Lower lobe of right lung (tissue), 2 donors: ENCODE data around the gene BCAR3. TPM values are rescaled to one million over a fixed set of nuclear protein-coding genes. Genes with fewer than 3 reads are reported as not detected.

ENCODE experiments used
- ATAC-seq, 2 donors: fragments of 200-7000 bp; cut with Tn5 transposase; one replicate each; pipeline ENCODE4 v1.9.1; 2020 to 2022; ENCODE audit warnings: mild to moderate bottlenecking in 2 of 2, moderate library complexity in 2 of 2
- DNase-seq: peaks from one replicate; pipeline ENCODE4 v3.0.0-alpha.2; 2020
- H3K27ac ChIP-seq: fragments of 200-600 bp; one replicate; pipeline ENCODE4 v1.8.0; 2022
- H3K27me3 ChIP-seq: fragments of 200-600 bp; one replicate; pipeline ENCODE4 v1.8.0; 2022; ENCODE audit warnings: low read depth
- H3K36me3 ChIP-seq: fragments of 200-600 bp; one replicate; pipeline ENCODE4 v1.8.0; 2022; ENCODE audit warnings: mild to moderate bottlenecking
- H3K4me1 ChIP-seq: fragments of 200-600 bp; one replicate; pipeline ENCODE4 v1.8.0; 2022
- H3K4me3 ChIP-seq: fragments of 200-600 bp; one replicate; pipeline ENCODE4 v1.8.0; 2022; ENCODE audit warnings: mild to moderate bottlenecking
- H3K9me3 ChIP-seq: fragments of 200-600 bp; one replicate; pipeline ENCODE4 v1.8.0; 2022
- intact Hi-C: fragments of 100-400 bp; cut with DNase I; formaldehyde crosslinking; loops from one replicate; pipeline ENCODE4 v1.11.0; 2022
- total RNA-seq: library from RNA; stranded (reverse); fragmentation: NEBNext Ultra II Directional; extraction: Animal tissue kit (Norgen Biotek cat#: 25700); gene quantifications from one replicate; pipeline ENCODE4 v1.2.1, GENCODE V29; 2021
- TF ChIP-seq, protein P1 (sequence below): fragments of 200-600 bp; IDR thresholded peaks from one replicate; pipeline ENCODE4 v1.8.0; 2022; ENCODE audit warnings: antibody characterized with exemption, mild to moderate bottlenecking
- donor health status: DM: no; HTN: yes; CAD: no; lungs with severe emphysema.

Gene BCAR3
- total RNA-seq, 1 donor from 2014 or later, result 24.9 TPM

DNA sequence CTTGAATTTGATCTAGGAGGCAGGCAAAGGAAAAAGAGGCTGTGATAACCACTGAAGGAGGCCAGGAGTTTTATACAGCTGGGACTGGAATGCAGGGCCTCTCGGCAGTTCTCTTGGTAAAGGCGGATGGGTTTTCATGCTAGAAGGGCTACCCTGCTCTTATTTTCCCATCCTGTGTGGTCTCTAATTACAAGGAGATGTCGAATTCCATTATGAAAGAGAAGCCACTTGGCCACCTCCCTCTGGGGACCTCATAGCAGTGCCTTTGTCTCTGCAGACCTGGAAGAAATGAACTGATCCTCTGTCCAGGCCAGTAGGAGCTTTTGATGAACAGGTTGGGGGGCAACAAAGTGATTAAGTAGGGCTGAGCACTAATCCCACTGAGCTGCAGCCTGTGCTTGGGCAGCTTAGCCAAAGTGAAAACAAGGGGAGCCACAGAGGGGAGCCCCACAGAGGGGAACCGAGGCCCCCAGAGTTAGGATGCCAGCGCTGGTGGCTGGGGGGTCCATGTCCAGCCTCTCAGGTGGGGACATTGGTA is 42.2 kb upstream of the BCAR3 start:
- TF ChIP-seq, protein P1, sequence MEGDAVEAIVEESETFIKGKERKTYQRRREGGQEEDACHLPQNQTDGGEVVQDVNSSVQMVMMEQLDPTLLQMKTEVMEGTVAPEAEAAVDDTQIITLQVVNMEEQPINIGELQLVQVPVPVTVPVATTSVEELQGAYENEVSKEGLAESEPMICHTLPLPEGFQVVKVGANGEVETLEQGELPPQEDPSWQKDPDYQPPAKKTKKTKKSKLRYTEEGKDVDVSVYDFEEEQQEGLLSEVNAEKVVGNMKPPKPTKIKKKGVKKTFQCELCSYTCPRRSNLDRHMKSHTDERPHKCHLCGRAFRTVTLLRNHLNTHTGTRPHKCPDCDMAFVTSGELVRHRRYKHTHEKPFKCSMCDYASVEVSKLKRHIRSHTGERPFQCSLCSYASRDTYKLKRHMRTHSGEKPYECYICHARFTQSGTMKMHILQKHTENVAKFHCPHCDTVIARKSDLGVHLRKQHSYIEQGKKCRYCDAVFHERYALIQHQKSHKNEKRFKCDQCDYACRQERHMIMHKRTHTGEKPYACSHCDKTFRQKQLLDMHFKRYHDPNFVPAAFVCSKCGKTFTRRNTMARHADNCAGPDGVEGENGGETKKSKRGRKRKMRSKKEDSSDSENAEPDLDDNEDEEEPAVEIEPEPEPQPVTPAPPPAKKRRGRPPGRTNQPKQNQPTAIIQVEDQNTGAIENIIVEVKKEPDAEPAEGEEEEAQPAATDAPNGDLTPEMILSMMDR, result no peak
- H3K36me3 ChIP-seq, result no peaks in the 10 kb centered on the region
- peaks cover 11% of the 10 kb centered on the region for H3K4me1 ChIP-seq
- DNase-seq (no peak), ATAC-seq (no peak)
- no peak overlapping the region for H3K27ac ChIP-seq
- intact Hi-C loops, result no loop called here
- H3K9me3 ChIP-seq, result no peaks in the 10 kb centered on the region
- no peaks in the 10 kb centered on the region for H3K27me3 ChIP-seq
- no peak overlapping the region for H3K4me3 ChIP-seq

DNA sequence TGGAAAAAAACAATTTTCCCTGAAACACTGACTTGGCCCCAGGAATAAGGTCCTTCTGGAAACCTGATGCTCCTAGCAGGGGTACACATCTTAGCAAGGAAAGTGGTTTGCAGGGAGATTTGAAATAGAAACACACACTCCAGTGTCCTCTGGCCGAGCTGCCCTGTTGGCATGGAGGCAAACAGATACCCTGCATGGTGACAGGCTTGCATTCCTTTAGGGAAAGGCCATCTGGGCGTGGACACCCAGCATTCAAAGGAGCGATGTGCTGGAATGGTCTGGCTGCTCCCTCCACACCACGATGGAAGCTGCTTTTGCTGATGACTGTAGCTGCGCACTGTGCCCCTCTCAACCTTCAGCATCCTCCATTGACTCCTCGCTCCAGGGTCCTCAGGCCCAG is 41.5 kb upstream of the BCAR3 start:
- peaks cover 11% of the 10 kb centered on the region for H3K4me1 ChIP-seq
- no peaks in the 10 kb centered on the region for H3K9me3 ChIP-seq
- ATAC-seq, result no peak
- intact Hi-C loops, result no loop called here
- H3K36me3 ChIP-seq, result no peaks in the 10 kb centered on the region
- TF ChIP-seq, protein P1, result no peak
- H3K4me3 ChIP-seq, result no peak overlapping the region
- peak overlapping the region; percentile 44 for H3K27ac ChIP-seq
- DNase-seq, result no peak
- no peaks in the 10 kb centered on the region for H3K27me3 ChIP-seq

DNA sequence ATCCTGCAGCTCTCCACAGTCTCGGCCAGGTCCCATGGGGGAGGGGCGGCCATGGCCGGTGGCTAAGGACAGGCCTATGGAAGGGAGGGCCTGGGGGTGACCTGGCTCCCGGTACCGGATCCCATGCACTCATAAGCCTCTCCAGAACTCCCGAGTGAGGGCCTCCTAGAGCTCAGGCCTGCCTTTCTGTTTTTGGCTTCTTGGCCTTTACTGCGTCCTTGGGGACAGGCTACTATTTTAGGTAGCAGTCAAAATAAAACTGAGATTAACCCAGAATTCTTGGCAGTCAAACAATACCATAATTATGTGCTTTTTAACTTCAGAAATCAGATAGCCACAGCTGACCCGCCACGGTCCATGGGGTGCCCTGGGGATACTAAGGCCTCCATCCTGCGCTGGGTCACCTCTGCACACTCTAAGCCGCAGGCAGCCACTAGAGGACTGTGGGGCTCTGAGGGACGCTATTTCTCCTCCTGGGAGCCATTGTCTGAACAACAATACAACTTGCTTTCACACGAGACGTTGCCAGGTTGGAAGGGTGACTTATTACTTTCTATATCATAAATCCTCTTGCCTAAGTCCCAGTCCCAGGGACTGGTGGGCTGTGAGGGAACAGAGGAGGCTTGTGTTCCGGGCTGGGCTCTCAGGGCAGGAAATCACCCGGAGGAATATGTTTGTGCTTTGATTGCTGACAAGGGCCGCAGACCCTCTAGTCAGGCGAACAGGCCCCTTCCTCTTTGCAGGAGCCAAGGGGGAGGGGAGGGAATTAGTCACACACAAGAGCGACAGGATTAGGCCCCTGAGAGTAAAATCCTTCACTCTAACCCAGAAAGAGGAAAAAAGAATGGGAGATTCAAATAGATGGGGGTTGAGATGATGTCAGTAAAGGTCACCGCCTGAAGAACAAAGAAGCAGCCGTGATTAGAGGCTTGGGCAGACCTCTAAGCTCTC is 40.7 kb upstream of the BCAR3 start:
- Histone ChIP-seq H3K27me3 (no peaks in the 10 kb centered on the region), H3K36me3 (no peaks in the 10 kb centered on the region), H3K4me3 (no peak overlapping the region), H3K27ac (peak overlapping the region; percentile 44), H3K9me3 (no peaks in the 10 kb centered on the region), H3K4me1 (peaks cover 11% of the 10 kb centered on the region)
- DNase-seq (no peak), ATAC-seq (peak in 1 of 2 donors; percentile 21)
- intact Hi-C loops, result no loop called here
- TF ChIP-seq, protein P1, result no peak

DNA sequence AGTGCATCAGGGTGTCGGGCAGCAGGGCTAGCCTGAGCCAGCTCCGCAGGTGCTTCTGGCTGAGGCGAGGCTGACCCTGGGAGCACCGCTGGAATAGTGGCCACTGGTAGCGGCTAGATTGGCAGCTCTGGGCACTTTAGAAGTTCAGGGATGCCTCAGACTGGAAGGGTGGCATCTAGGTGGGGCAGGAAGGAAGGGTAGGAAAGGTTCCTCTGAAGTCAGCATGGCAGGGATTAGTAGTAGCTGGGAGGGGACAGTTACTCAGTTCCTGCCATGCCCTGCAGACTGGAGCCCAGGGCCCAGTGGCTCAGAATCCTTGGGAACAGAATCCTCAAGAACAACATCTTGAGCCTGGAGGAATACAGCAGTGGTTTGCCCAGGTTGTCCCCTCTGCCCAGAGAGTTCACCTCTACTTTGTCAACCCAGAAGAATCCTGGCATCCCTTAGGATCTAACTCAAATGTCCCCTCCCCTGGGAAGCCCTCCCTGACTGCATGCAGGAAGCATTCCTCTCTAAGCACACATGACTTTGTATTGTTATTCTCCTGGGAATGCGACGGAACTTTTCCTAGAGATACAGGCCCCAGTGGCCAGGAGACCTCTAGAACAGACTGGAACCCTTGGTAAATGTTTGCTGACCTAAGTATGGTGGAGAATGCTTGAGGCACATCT is 39.5 kb upstream of the BCAR3 start:
- Histone ChIP-seq H3K27ac (no peak overlapping the region), H3K4me1 (peaks cover 11% of the 10 kb centered on the region), H3K9me3 (peaks cover 5% of the 10 kb centered on the region), H3K4me3 (no peak overlapping the region), H3K27me3 (no peaks in the 10 kb centered on the region), H3K36me3 (no peaks in the 10 kb centered on the region)
- intact Hi-C loops, result no loop called here
- no peak for ATAC-seq
- TF ChIP-seq, protein P1, result no peak
- no peak for DNase-seq

DNA sequence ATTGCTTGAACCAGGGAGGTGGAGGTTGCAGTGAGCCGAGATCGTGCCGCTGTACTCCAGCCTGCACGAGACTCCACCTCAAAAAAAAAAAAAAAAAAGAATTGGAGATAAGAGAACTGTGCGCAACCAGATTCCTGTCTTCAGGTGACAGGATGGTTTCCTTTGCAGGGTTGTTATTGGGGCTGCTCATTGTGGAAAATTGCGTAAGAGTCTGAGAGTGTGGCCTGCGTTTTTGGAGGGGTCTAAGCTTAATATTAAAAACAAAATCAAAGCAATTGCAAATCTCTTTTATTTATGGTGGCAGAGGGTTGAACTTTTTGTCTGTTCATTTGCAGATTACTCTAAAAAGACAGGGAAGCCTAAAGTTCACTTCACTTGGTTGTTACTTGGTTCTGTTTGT is 36.0 kb upstream of the BCAR3 start:
- intact Hi-C loops, result no loop called here
- no peak overlapping the region for H3K4me3 ChIP-seq
- ATAC-seq (no peak), DNase-seq (no peak)
- H3K27me3 ChIP-seq, result no peaks in the 10 kb centered on the region
- H3K36me3 ChIP-seq, result no peaks in the 10 kb centered on the region
- H3K4me1 ChIP-seq, result peaks cover 17% of the 10 kb centered on the region
- H3K27ac ChIP-seq, result no peak overlapping the region
- TF ChIP-seq, protein P1, result no peak
- H3K9me3 ChIP-seq, result peaks cover 5% of the 10 kb centered on the region
